SKM-1 treated with dmso at 0.1 percent for 144 hours (cell line): ENCODE data around the gene MKKS.

Source experiments
- DNase-seq: peaks from one replicate; lab custom pipeline; 2025; ENCODE audit not compliant: unreplicated experiment; lab: John Stamatoyannopoulos, UW

The MKKS gene

DNA sequence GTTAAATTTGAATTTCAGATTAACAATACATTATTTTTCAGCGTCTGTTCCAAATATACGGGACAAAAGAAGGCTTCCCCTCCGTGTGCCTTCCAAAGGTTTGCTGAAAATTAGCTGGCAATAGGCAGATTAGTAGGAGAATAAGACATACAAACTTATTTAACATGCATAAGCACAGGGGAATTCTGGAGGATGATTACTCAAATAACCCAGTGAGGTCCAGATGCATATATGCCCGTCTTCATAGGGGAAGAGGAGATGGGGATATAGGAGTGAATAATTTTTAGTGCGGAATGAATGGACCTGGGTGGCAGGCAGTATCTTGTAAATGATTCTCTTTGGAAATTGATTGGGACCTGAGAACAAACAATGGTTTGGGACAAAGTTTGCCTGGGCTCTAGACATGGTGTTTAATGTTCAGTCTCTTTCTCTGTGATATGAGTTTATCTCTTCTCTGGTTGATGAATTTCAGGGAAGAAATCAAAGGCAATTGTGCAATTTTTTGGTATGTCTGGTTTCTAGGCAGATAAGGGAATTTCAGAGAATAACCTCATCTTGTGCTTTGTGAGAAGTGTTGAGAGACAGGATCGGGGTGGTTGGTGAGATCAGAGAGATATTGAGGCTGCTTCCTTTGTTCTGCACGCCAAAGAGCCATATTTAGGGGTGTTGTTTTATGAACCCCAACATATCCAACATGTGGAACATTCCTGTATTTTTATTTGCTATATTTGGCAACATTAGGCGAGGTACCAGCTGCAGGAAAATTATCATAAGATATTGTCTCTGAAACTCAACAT, 63.7 kb downstream of the MKKS start:
- DNase-seq = no peak

GRCh38 chr20:10369723-10370090, 64.3 kb downstream of the MKKS start:
- DNase-seq = no peak

GRCh38 chr20:10368702-10369041, 65.3 kb downstream of the MKKS start:
- DNase-seq = no peak

GRCh38 chr20:10367943-10368701, 65.9 kb downstream of the MKKS start:
- DNase-seq = no peak

DNA sequence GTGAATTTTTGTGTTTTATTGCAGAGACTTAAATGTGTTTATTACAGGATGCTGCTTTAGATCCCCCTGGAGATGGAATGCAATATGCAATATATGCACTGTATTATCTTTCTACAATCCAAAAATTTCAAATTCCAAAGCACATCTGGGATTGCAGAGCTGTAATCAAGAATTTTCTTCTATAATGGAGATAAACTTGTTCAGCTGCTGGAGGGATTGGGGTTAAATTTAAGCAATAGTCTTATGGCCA, 66.4 kb downstream of the MKKS start:
- no peak for DNase-seq

GRCh38 chr20:10366898-10367692, 66.9 kb downstream of the MKKS start:
- no peak for DNase-seq

DNA sequence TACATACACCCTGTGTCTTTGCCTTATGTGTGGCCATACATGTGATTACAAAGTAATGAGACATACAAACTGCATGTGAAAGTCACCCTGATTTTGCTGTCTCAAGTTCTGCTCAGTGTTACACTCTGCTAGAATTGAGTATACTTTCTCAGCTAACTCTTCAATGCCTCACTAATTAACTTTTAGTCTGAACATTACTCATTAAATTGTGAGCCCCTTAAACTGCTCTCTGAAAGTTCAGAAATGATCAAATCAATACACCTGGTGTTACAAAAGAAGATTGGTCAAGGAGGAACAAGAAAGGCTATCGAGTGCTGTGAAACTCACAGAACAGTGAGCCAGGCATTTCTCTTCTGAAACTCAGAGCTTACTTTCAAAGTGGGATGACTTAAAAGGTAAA, 71.3 kb downstream of the MKKS start:
- DNase-seq = no peak

GRCh38 chr20:10360878-10361277, 73.1 kb downstream of the MKKS start:
- DNase-seq = no peak

GRCh38 chr20:10359621-10360040, 74.4 kb downstream of the MKKS start:
- DNase-seq = no peak

DNA sequence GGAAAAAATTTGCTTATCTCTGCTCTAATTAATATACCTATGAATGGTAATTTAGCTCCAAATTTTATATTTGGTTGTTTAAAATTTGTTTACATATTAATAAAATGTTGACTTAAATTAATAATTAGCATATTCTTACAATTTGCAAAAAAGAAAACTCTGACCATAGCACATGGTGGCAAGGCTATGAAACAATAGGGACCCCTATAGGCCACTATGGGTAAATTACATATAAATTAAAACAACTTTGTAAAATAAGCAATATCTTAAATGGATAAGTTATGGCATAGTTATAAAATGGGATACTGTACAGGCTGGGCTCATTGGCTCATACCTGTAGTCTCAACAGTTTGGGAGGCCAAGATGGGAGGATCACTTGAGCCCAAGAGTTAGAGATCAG, 76.0 kb downstream of the MKKS start:
- DNase-seq = no peak

- DNase-seq = no peak
Measured at GRCh38 chr20:10357061-10357708, 76.8 kb downstream of the MKKS start.

GRCh38 chr20:10356628-10357027, 77.4 kb downstream of the MKKS start:
- no peak for DNase-seq

GRCh38 chr20:10352934-10353824, 80.8 kb downstream of the MKKS start:
- DNase-seq = no peak
